Sigmoid colon (tissue), 4 donors: ENCODE results near the gene ELAVL3.
A peak's percentile ranks its signal among the peaks of the same experiment; 100 is the strongest.

Experiments used
- CTCF ChIP-seq, 4 experiments: fragments of 450-650 bp in 3 of 4; fragments of 200-600 bp in 1 of 4; IDR thresholded peaks; one replicate each; pipeline ENCODE4 v1.5.1; 2016 to 2019; ENCODE audit warnings: antibody characterized with exemption in 4 of 4, mild to moderate bottlenecking in 3 of 4, moderate library complexity in 2 of 4
- EP300 ChIP-seq, 4 donors: sonication (generic); formaldehyde crosslinking; IDR thresholded peaks; one replicate each; pipeline ENCODE4 v1.6.1; 2017; ENCODE audit warnings: antibody characterized with exemption in 4 of 4
- POLR2A ChIP-seq, 2 donors: fragments of 450-650 bp; IDR thresholded peaks; one replicate each; pipeline ENCODE4 v1.6.1; 2016; ENCODE audit warnings: antibody characterized with exemption in 2 of 2, mild to moderate bottlenecking in 2 of 2, moderate library complexity in 2 of 2
- POLR2AphosphoS5 ChIP-seq, 4 donors: sonication (generic); formaldehyde crosslinking; IDR thresholded peaks; one replicate each; pipeline ENCODE4 v1.6.1; 2017; ENCODE audit warnings: antibody characterized with exemption in 4 of 4

GRCh38 chr19:11420429-11421370 lies 60.1 kb downstream of the ELAVL3 start:
- TF ChIP-seq CTCF (IDR thresholded peaks at IDR 0.05) = no peak
- TF ChIP-seq EP300 (IDR thresholded peaks at IDR 0.05) = no peak
- TF ChIP-seq POLR2AphosphoS5 (IDR thresholded peaks at IDR 0.05) = peak in 2 of 4 donors; percentile 18 to 26
- no peak for TF ChIP-seq POLR2A (IDR thresholded peaks at IDR 0.05)
